Prostate gland (tissue), 2 donors: ENCODE data around the gene TACC2.

Experiments used
- POLR2A ChIP-seq: fragments of 450-650 bp; IDR thresholded peaks from one replicate; pipeline ENCODE4 v1.6.1; 2016; ENCODE audit warnings: antibody characterized with exemption, mild to moderate bottlenecking
- POLR2AphosphoS5 ChIP-seq: sonication (generic); formaldehyde crosslinking; IDR thresholded peaks from one replicate; pipeline ENCODE4 v1.6.1; 2017; ENCODE audit warnings: antibody characterized with exemption
- TF ChIP-seq, protein P1 (sequence below), 4 experiments: fragments of 200-600 bp in 2 of 4; fragments of 450-650 bp in 2 of 4; sonication (generic) in 2 of 4; IDR thresholded peaks; 1 replicate in 3 of 4; 2 replicates in 1 of 4; pipeline ENCODE4 v1.5.1; 2016 to 2019; ENCODE audit warnings: antibody characterized with exemption in 4 of 4, mild to moderate bottlenecking in 2 of 4, moderate library complexity in 2 of 4

DNA sequence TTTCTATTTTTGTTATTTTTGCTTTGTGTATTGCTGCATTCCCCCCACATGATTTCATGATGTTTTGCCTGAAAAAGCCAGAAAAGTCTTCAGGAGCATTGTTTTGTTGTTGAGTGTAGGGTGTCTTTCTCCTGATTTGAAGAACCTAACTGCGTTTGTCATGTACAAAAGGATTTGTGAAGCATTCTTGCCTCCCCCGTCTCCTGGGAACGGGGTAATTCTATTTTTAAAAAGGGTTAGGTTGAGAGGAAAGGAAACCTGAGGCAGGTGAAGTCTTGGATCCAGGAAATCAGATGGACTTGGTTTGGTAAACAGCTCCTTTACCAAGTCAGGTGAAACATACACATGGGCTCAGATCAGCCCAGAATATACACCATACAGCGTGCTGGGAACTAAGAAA is 256.2 kb downstream of the TACC2 start:
- TF ChIP-seq, protein P1, sequence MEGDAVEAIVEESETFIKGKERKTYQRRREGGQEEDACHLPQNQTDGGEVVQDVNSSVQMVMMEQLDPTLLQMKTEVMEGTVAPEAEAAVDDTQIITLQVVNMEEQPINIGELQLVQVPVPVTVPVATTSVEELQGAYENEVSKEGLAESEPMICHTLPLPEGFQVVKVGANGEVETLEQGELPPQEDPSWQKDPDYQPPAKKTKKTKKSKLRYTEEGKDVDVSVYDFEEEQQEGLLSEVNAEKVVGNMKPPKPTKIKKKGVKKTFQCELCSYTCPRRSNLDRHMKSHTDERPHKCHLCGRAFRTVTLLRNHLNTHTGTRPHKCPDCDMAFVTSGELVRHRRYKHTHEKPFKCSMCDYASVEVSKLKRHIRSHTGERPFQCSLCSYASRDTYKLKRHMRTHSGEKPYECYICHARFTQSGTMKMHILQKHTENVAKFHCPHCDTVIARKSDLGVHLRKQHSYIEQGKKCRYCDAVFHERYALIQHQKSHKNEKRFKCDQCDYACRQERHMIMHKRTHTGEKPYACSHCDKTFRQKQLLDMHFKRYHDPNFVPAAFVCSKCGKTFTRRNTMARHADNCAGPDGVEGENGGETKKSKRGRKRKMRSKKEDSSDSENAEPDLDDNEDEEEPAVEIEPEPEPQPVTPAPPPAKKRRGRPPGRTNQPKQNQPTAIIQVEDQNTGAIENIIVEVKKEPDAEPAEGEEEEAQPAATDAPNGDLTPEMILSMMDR (IDR thresholded peaks at IDR 0.05) = no peak
- no peak for TF ChIP-seq POLR2A
- no peak for TF ChIP-seq POLR2AphosphoS5
